Endodermal cell (in vitro differentiated cells): ENCODE measurements around the gene STXBP5. TPM values are rescaled to one million over a fixed set of nuclear protein-coding genes. Genes with fewer than 3 reads are reported as not detected.

Experiments used
- DNase-seq: peaks from one replicate; pipeline ENCODE4 v3.0.0-alpha.2; 2017
- H3K27ac ChIP-seq: 2 replicates; pipeline ENCODE4 v1.5.1; 2013; ENCODE audit warnings: mild to moderate bottlenecking, low read depth, low read length, moderate library complexity
- H3K27me3 ChIP-seq: 2 replicates; pipeline ENCODE4 v1.6.1; 2013; ENCODE audit warnings: mild to moderate bottlenecking, low read length, moderate library complexity; ENCODE audit not compliant: insufficient read depth, control insufficient read depth, poor library complexity, severe bottlenecking
- H3K36me3 ChIP-seq: 2 replicates; pipeline ENCODE4 v1.7.0; 2013; ENCODE audit warnings: mild to moderate bottlenecking, low read length, moderate library complexity; ENCODE audit not compliant: control insufficient read depth, insufficient read depth
- H3K4me1 ChIP-seq: one replicate; pipeline ENCODE4 v1.7.0; 2013; ENCODE audit warnings: low read length; ENCODE audit not compliant: control insufficient read depth, insufficient read depth
- H3K4me3 ChIP-seq: 2 replicates; pipeline ENCODE4 v1.5.1; 2013; ENCODE audit warnings: mild to moderate bottlenecking, low read length, moderate library complexity
- H3K9ac ChIP-seq: 2 replicates; pipeline ENCODE4 v1.6.1; 2013; ENCODE audit warnings: mild to moderate bottlenecking, low read length, moderate library complexity; ENCODE audit not compliant: poor library complexity, severe bottlenecking; ENCODE audit errors: extremely low read depth
- H3K9me3 ChIP-seq: 2 replicates; pipeline ENCODE4 v1.6.1; 2013; ENCODE audit warnings: mild to moderate bottlenecking, low read length, moderate library complexity; ENCODE audit not compliant: control insufficient read depth
- H3K27ac Mint-ChIP-seq: 2 replicates; pipeline ENCODE4 v1.8.0; 2020; ENCODE audit warnings: mixed read lengths
- H3K27me3 Mint-ChIP-seq: 2 replicates; pipeline ENCODE4 v1.8.0; 2021; ENCODE audit warnings: mild to moderate bottlenecking, mixed read lengths; ENCODE audit not compliant: insufficient read depth
- H3K36me3 Mint-ChIP-seq: 2 replicates; pipeline ENCODE4 v1.8.0; 2020; ENCODE audit warnings: low read depth, mixed read lengths
- H3K4me1 Mint-ChIP-seq: 2 replicates; pipeline ENCODE4 v1.8.0; 2020; ENCODE audit warnings: mixed read lengths
- H3K4me3 Mint-ChIP-seq: 2 replicates; pipeline ENCODE4 v1.8.0; 2020; ENCODE audit warnings: mild to moderate bottlenecking, moderate library complexity, mixed read lengths
- H3K9me3 Mint-ChIP-seq: 2 replicates; pipeline ENCODE4 v1.8.0; 2020; ENCODE audit warnings: mild to moderate bottlenecking, mixed read lengths
- CTCF ChIP-seq: fragments of 200-600 bp; sonication (generic); conservative IDR thresholded peaks from 2 replicates; pipeline ENCODE4 v1.5.0; 2021; ENCODE audit warnings: antibody characterized with exemption, mild to moderate bottlenecking
- WGBS, 2 experiments: methylation state at CpG; one replicate each; pipeline versions ENCODE4 v1.1.5 to v1.1.7; 2013; ENCODE audit warnings: missing lambda C conversion rate in 2 of 2, mixed read lengths in 1 of 2; ENCODE audit not compliant: insufficient coverage in 1 of 2, insufficient read length in 1 of 2; 5-methylcytosine and 5-hydroxymethylcytosine counted together
- total RNA-seq, 2 donors: library from RNA; stranded (reverse); fragmentation: NEBNext Ultra II Directional in 1 of 2; extraction: Animal tissue kit (Norgen Biotek cat#: 25700) in 1 of 2; gene quantifications; 2 replicates in 1 of 2; 3 replicates in 1 of 2; pipeline ENCODE4 v1.2.1, GENCODE V29; 2021

Gene STXBP5
- total RNA-seq, 2 donors from 2014 or later, result 19.2 to 25.2 TPM

GRCh38 chr6:147161974-147162495 is 42.2 kb upstream of the STXBP5 start:
- H3K4me3 ChIP-seq, result no peak overlapping the region
- H3K4me1 Mint-ChIP-seq, result peaks cover 12% of the 10 kb centered on the region
- DNase-seq, result no peak
- H3K9me3 ChIP-seq, result no peaks in the 10 kb centered on the region
- H3K36me3 Mint-ChIP-seq, result no peaks in the 10 kb centered on the region
- 100% methylated on average over 3 of the region's 4 CpGs; no CpG with 5 or more reads in 1 of the 2 experiments for WGBS, 2 experiments
- no peaks in the 10 kb centered on the region for H3K27me3 ChIP-seq
- peaks cover 14% of the 10 kb centered on the region for H3K4me1 ChIP-seq
- H3K27me3 Mint-ChIP-seq, result no peaks in the 10 kb centered on the region
- H3K27ac ChIP-seq, result no peak overlapping the region
- H3K36me3 ChIP-seq, result no peaks in the 10 kb centered on the region
- no peak for TF ChIP-seq CTCF
- no peak overlapping the region for H3K4me3 Mint-ChIP-seq
- no peak overlapping the region for H3K9ac ChIP-seq
- no peak overlapping the region for H3K27ac Mint-ChIP-seq
- H3K9me3 Mint-ChIP-seq, result no peaks in the 10 kb centered on the region

DNA sequence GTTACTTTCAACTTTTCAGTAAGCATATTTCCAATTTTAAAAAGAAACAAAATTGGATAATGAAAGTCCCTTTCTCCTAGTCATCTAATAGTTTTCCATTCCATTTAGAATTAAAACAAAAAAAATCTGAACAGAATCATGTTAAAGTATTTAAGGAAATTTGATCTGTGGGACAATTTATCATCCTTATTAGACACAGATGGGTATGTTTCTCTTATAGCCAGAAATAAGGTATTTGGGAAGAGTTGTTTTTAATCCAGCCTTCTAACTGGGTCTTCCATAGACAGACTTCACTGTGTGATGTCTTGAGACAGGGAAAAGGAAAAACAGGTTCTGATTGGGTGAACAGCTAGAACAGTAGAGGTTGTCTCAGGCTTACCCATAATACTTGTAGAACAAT is 39.5 kb upstream of the STXBP5 start:
- no peaks in the 10 kb centered on the region for H3K9me3 Mint-ChIP-seq
- no peak overlapping the region for H3K4me3 Mint-ChIP-seq
- Histone ChIP-seq H3K27ac (no peak overlapping the region), H3K36me3 (no peaks in the 10 kb centered on the region), H3K4me1 (peaks cover 6% of the 10 kb centered on the region), H3K27me3 (no peaks in the 10 kb centered on the region), H3K9ac (no peak overlapping the region), H3K9me3 (no peaks in the 10 kb centered on the region), H3K4me3 (no peak overlapping the region)
- DNase-seq, result no peak
- peaks cover 5% of the 10 kb centered on the region for H3K4me1 Mint-ChIP-seq
- H3K27me3 Mint-ChIP-seq, result no peaks in the 10 kb centered on the region
- H3K27ac Mint-ChIP-seq, result no peak overlapping the region
- H3K36me3 Mint-ChIP-seq, result no peaks in the 10 kb centered on the region
- TF ChIP-seq CTCF, result no peak

DNA sequence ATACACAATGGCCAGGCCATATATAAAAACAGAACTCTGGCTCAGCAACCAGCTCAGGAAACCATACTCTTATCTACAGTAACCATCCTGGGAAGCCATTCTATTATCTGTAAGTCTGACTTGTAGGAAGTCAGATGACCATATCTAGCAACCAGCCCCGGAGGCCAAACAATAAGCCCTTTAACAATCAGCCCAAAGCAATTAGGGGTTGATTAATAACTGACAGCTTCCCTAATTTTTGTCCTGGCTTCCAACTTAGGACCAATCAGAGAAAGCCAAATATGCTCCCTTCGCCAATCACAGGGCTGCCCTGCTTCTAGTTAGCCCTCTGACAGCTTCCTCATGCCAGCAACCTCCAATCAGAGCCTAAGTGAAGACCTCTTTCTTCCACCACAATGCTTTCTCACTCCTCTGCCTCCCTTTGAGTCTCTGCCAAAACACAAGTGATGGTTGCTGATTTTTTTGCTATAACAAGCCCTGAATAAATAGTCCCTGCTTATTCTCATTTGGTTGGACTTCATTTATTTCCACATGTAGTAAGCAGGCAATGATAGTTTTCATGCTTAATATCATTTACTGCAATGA is 37.8 kb upstream of the STXBP5 start:
- Histone ChIP-seq H3K27me3 (no peaks in the 10 kb centered on the region), H3K9ac (no peak overlapping the region), H3K27ac (no peak overlapping the region), H3K4me3 (no peak overlapping the region), H3K4me1 (peaks cover 6% of the 10 kb centered on the region), H3K36me3 (no peaks in the 10 kb centered on the region), H3K9me3 (no peaks in the 10 kb centered on the region)
- Mint-ChIP-seq H3K27ac (no peak overlapping the region), H3K36me3 (no peaks in the 10 kb centered on the region), H3K9me3 (no peaks in the 10 kb centered on the region), H3K27me3 (no peaks in the 10 kb centered on the region), H3K4me3 (no peak overlapping the region), H3K4me1 (peaks cover 1% of the 10 kb centered on the region)
- TF ChIP-seq CTCF, result no peak
- no peak for DNase-seq
- 69% methylated on average over 2 of the region's 2 CpGs; no CpG with 5 or more reads in 1 of the 2 experiments for WGBS, 2 experiments
